SKM-1 (cell line): Measurements from ENCODE around the gene TMEM50B.
"Not testable (repeated sequence)": the region's sequence is repeated elsewhere in the genome, so short reads cannot be mapped to it uniquely, and the experiment has no call there.

Experiments used
- DNase-seq: peaks from one replicate; lab custom pipeline; 2025; ENCODE audit not compliant: unreplicated experiment; lab: John Stamatoyannopoulos, UW

The TMEM50B gene

GRCh38 chr21:33478935-33479678 lies 667 bp downstream of the TMEM50B start:
- DNase-seq, result no peak

GRCh38 chr21:33478182-33478581 lies 1.6 kb downstream of the TMEM50B start:
- DNase-seq, result no peak

GRCh38 chr21:33477066-33477465 lies 2.7 kb downstream of the TMEM50B start:
- DNase-seq, result no peak

GRCh38 chr21:33473344-33473743 lies 6.4 kb downstream of the TMEM50B start:
- DNase-seq, result no peak

DNA sequence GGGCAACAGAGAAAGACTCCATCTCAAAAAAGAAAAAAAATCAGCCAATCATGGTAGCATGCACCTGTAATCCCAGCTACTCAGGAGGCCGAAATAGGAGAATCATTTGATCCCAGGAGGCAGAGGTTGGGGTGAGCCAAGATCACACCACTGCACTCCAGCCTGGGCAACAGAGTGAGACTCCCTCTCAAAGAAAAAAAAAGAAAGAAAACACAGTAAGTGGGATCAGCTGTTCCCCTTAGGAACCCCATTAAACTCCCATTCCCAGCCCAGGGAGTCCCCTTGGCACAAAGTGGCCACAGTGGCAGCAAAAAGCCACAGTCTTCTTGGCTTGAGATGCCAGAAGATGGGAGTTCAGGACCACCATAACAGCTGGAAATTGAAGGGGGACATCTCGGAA lies 9.1 kb downstream of the TMEM50B start:
- no peak for DNase-seq

GRCh38 chr21:33469183-33469582 lies 10.6 kb downstream of the TMEM50B start:
- DNase-seq, result not testable (repeated sequence)

- DNase-seq, result no peak
These were observed 18.1 kb downstream of the TMEM50B start for GRCh38 chr21:33461538-33462250.

DNA sequence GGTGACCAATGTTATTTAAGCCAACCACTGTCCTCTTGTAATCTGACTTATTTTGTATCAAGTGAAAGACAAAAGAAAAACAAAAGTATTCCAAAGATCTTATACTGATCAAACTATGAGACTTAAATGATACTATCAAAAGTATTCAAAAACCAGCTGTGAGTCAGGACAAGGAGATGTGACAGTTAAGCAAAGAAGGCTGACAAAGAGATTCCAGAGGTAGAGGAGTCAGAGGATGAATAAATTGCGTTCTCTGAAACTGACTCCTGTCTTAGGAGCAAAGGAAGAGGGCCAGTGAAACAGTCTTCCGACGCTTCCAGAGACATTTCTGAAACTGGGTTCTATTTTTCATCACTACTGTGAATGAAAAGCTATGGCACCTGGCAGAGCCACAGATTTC lies 20.9 kb downstream of the TMEM50B start:
- no peak for DNase-seq

- DNase-seq, result no peak
These were observed 23.9 kb downstream of the TMEM50B start for GRCh38 chr21:33455686-33456446.

GRCh38 chr21:33452362-33452761 lies 27.4 kb downstream of the TMEM50B start:
- DNase-seq, result no peak

GRCh38 chr21:33451634-33452071 lies 28.1 kb downstream of the TMEM50B start:
- no peak for DNase-seq

- no peak for DNase-seq
These were observed 30.2 kb downstream of the TMEM50B start for GRCh38 chr21:33449616-33450015.

DNA sequence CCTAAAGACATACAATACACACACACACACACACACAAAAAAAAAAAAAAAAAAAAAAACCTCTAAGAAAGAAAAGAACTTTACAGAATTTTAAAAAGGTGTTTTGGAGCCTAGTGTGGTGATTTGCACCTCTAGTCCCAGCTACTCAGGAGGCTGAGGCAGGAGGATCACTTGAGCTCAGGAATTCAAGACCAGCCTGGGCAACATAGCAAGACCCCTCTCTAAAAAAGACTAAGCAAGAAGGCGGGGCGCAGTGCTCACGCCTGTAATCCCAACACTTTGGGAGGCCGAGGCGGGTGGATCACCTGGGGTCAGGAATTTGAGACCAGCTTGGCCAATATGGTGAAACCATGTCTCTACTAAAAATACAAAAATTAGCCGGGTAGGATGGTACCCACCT lies 33.2 kb downstream of the TMEM50B start:
- DNase-seq, result not testable (repeated sequence)

- no peak for DNase-seq
These were observed 35.3 kb downstream of the TMEM50B start for GRCh38 chr21:33444499-33444898.

DNA sequence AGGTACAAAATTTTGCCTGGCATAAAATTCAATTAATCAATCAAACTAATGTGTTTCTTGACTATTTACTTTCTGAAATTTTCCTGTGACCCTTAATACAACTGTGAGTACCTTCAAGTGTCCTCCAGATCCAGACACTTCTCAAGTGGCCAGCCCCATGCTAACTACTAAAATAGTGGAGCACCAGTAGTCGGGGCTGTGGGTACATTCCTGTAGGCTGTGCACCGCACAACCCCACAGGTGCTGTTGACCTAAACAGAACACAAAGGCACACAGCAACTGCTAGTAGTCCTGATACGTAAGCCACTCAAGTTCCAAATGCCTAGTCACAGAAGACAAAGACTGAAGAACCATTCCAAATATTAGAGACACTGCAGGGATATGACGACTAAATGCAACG lies 36.6 kb downstream of the TMEM50B start:
- no peak for DNase-seq

DNA sequence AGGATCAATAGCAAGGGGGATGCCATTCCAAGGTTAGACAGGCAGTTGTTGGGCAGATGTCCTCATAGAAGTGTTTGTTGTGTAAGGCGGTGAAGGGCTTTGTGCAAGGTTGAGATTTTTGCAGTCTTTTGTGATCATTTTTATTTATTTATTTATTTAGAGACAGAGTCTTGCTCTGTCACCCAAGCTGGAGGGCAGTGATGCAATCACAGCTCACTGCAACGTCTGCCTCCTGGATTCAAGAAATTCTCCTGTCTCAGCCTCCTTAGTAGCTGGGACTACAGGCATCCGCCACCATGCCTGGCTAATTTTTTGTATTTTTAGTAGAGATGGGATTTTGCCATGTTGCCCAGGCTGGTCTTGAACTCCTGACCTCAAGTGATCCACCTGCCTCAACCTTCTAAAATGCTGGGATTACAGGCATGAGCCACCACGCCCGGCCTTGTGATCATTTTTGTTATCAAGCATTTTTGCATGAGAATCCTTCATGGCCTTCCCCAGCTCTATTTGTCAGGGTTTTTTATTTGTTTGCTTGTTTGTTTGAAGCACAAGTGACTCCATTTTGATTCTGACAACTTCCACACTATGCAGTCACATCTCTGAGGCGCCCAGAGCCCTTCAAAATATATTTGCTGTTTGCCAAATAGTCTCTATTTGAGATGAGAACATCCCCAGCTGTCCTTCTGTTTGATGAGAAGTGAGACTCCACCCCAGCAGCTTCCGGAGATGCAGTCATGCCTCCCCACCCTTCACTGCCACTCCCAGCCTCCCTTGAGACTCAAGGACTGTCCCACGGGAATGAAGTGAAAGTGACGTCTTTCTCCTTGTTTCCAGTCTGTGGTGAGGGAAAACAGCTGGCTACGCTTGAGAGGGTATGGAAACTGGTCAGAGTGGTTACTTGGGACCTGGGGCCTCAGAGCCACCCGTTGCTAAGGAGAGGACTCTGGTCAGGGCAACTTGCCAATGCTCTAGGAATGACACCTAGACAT lies 38.0 kb downstream of the TMEM50B start:
- DNase-seq, result no peak

DNA sequence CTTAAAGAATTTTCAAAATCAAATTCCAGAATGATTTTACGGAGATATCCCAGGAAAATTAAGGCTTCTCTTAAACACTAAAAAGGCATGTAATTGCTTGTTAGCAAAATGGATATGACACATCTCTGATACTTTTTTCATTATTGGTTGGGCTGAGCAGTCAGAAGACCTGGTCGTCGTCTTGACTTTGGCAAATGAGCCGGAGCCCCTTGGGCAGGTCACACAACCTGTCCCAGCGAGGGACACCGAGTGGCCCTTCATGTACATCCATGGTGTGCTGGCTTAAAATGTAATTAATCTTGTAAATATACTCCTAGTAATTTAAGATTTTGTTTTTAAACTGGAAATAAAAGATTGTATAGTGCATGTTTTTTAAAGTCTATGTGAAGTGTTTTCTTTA lies 42.6 kb downstream of the TMEM50B start:
- DNase-seq, result no peak

GRCh38 chr21:33434770-33435360 lies 44.9 kb downstream of the TMEM50B start:
- DNase-seq, result peak; percentile 22

DNA sequence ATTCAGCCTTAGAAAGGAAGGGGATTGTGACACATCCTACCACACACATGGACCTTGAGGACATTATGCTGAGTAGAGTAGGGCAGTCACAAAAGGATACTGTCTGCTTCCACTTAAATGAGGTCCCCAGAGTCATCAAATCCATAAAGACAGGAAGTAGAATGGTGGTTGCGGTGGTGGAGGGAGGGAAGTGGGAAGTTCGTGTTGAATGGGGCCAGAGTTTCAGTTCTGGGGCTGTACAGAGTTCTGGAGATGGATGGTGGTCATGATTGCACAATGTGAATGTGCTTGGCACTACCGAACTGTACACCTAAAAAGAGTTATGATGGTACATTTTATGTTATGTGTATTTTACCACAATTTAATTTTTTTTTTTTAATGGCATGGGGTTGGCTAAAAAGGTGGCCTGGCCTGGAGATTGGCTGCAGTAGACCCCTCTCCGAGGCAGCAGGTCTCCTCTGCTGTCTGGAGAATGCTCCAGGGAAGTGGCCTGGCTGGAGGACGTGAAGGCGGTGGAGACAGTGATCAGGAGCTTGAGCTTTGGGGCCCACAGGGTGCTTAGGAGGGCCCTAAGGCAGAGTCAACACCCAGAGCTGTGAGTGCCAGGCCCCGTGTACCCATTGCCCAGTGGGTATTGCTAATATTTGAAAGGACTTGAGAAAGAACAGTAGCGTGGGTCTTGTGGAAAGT lies 46.2 kb downstream of the TMEM50B start:
- DNase-seq, result peak; percentile 66

DNA sequence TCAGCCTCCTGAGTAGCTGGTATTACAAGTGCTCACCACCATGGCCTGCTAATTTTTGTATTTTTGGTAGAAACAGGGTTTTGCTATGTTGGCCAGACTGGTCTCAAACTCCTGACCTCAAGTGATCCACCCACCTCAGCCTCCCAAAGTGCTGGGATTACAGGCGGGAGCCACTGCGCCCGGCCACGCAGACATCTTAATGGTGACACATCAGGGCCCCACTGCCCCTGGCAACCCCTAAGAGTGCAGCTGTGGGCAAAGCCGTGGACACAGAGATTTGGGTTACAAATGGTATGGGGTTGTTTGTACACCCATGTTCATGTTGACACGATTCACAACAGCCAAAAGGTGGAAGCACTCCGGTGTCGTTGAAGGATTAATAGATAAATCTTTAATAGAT lies 46.8 kb downstream of the TMEM50B start:
- DNase-seq, result no peak
